NT2/D1 (cell line): ENCODE data around the gene THTPA.

Experiments used
- DNase-seq: peaks from one replicate; pipeline ENCODE4 v3.0.0-alpha.2; 2011; ENCODE audit warnings: low read depth, low spot score
- H3K27me3 ChIP-seq: 2 replicates; pipeline ENCODE4 v1.6.0; 2011; ENCODE audit warnings: mild to moderate bottlenecking; ENCODE audit not compliant: insufficient read length, insufficient read depth
- H3K36me3 ChIP-seq: 2 replicates; pipeline ENCODE4 v1.6.1; 2011; ENCODE audit warnings: mild to moderate bottlenecking, low read length, mixed read lengths; ENCODE audit not compliant: insufficient read depth, insufficient read length
- H3K4me1 ChIP-seq: 2 replicates; pipeline ENCODE4 v1.5.1; 2011; ENCODE audit not compliant: insufficient read depth, insufficient read length
- H3K4me3 ChIP-seq: 2 replicates; pipeline ENCODE4 v1.5.1; 2011; ENCODE audit warnings: low read depth; ENCODE audit not compliant: insufficient read length
- H3K9ac ChIP-seq: 2 replicates; pipeline ENCODE4 v1.6.0; 2011; ENCODE audit warnings: low read depth; ENCODE audit not compliant: insufficient read length
- H3K9me3 ChIP-seq: 2 replicates; pipeline ENCODE4 v1.5.1; 2011; ENCODE audit warnings: mild to moderate bottlenecking, low read length; ENCODE audit not compliant: insufficient read depth
- SUZ12 ChIP-seq: IDR thresholded peaks from 2 replicates; pipeline ENCODE4 v1.6.1; 2011; ENCODE audit not compliant: insufficient read length, insufficient read depth; ENCODE audit errors: extremely low read depth
- YY1 ChIP-seq: IDR thresholded peaks from 2 replicates; pipeline ENCODE4 v1.6.1; 2011; ENCODE audit not compliant: insufficient read length, insufficient read depth
- ZNF274 ChIP-seq: IDR thresholded peaks from 2 replicates; pipeline ENCODE4 v1.6.1; 2011; ENCODE audit warnings: mild to moderate bottlenecking, low read depth, low read length

THTPA gene

GRCh38 chr14:23557521-23557920 is 1.4 kb downstream of the THTPA start:
- Histone ChIP-seq H3K9ac (no peak overlapping the region), H3K9me3 (no peaks in the 10 kb centered on the region), H3K4me1 (peaks cover 6% of the 10 kb centered on the region), H3K36me3 (peaks cover 51% of the 10 kb centered on the region), H3K4me3 (no peak overlapping the region), H3K27me3 (no peaks in the 10 kb centered on the region)
- DNase-seq: no peak
- TF ChIP-seq SUZ12: no peak
- no peak for TF ChIP-seq ZNF274
- TF ChIP-seq YY1: no peak

- H3K4me3 ChIP-seq: no peak overlapping the region
- TF ChIP-seq SUZ12: no peak
- TF ChIP-seq YY1: no peak
- no peak for TF ChIP-seq ZNF274
Observed at GRCh38 chr14:23557946-23558345, 1.9 kb downstream of the THTPA start.

GRCh38 chr14:23558346-23559009 is 2.4 kb downstream of the THTPA start:
- no peak for TF ChIP-seq YY1
- no peak for TF ChIP-seq ZNF274
- no peak for TF ChIP-seq SUZ12
- H3K27me3 ChIP-seq: no peaks in the 10 kb centered on the region
- H3K9ac ChIP-seq: no peak overlapping the region
- peaks cover 6% of the 10 kb centered on the region for H3K4me1 ChIP-seq
- peaks cover 57% of the 10 kb centered on the region for H3K36me3 ChIP-seq
- no peak for DNase-seq
- no peaks in the 10 kb centered on the region for H3K9me3 ChIP-seq
- no peak overlapping the region for H3K4me3 ChIP-seq

More at GRCh38 chr14:23557946-23558345, 1.9 kb downstream of the THTPA start:
- H3K9ac ChIP-seq: no peak overlapping the region
- H3K27me3 ChIP-seq: no peaks in the 10 kb centered on the region
- H3K36me3 ChIP-seq: peaks cover 51% of the 10 kb centered on the region
- no peaks in the 10 kb centered on the region for H3K9me3 ChIP-seq
- DNase-seq: no peak
- peaks cover 6% of the 10 kb centered on the region for H3K4me1 ChIP-seq

- H3K9ac ChIP-seq: no peak overlapping the region
- H3K4me1 ChIP-seq: peaks cover 6% of the 10 kb centered on the region
- no peak for TF ChIP-seq SUZ12
- no peak for TF ChIP-seq ZNF274
- no peak for TF ChIP-seq YY1
- H3K27me3 ChIP-seq: no peaks in the 10 kb centered on the region
- H3K4me3 ChIP-seq: no peak overlapping the region
- no peak for DNase-seq
- no peaks in the 10 kb centered on the region for H3K9me3 ChIP-seq
- peaks cover 65% of the 10 kb centered on the region for H3K36me3 ChIP-seq
Observed at GRCh38 chr14:23559010-23559925, 3.2 kb downstream of the THTPA start.

GRCh38 chr14:23559926-23560520 is 4.0 kb downstream of the THTPA start:
- no peak overlapping the region for H3K4me3 ChIP-seq
- peaks cover 6% of the 10 kb centered on the region for H3K4me1 ChIP-seq
- TF ChIP-seq ZNF274 (no peak), SUZ12 (no peak), YY1 (no peak)
- H3K9me3 ChIP-seq: no peaks in the 10 kb centered on the region
- peaks cover 72% of the 10 kb centered on the region for H3K36me3 ChIP-seq
- no peak for DNase-seq
- H3K9ac ChIP-seq: peak overlapping the region; percentile 43
- no peaks in the 10 kb centered on the region for H3K27me3 ChIP-seq

GRCh38 chr14:23561259-23561658 is 5.2 kb downstream of the THTPA start:
- H3K27me3 ChIP-seq: no peaks in the 10 kb centered on the region
- peaks cover 84% of the 10 kb centered on the region for H3K36me3 ChIP-seq
- DNase-seq: no peak
- H3K9me3 ChIP-seq: no peaks in the 10 kb centered on the region
- TF ChIP-seq ZNF274 (no peak), SUZ12 (no peak), YY1 (no peak)
- H3K4me3 ChIP-seq: no peak overlapping the region
- peaks cover 8% of the 10 kb centered on the region for H3K4me1 ChIP-seq
- H3K9ac ChIP-seq: no peak overlapping the region

- peaks cover 84% of the 10 kb centered on the region for H3K36me3 ChIP-seq
- H3K9me3 ChIP-seq: no peaks in the 10 kb centered on the region
- H3K4me1 ChIP-seq: peaks cover 7% of the 10 kb centered on the region
- H3K27me3 ChIP-seq: no peaks in the 10 kb centered on the region
- DNase-seq: no peak
- no peak for TF ChIP-seq ZNF274
- no peak for TF ChIP-seq SUZ12
- no peak for TF ChIP-seq YY1
- no peak overlapping the region for H3K9ac ChIP-seq
- H3K4me3 ChIP-seq: no peak overlapping the region
Observed at GRCh38 chr14:23561873-23562821, 6.1 kb downstream of the THTPA start.
